GM23338 (cell line): Measurements from ENCODE around the gene FOXQ1. TPM values are rescaled to one million over a fixed set of nuclear protein-coding genes. Genes with fewer than 3 reads are reported as not detected.

ENCODE experiments used
- ATAC-seq: fragments of 200-7000 bp; cut with Tn5 transposase; 3 replicates; pipeline ENCODE4 v1.9.1; 2020
- DNase-seq: peaks from one replicate; pipeline ENCODE4 v3.0.0-alpha.2; 2015; ENCODE audit warnings: low spot score
- H2AFZ ChIP-seq: fragments of 200-600 bp; sonication (generic); 2 replicates; pipeline ENCODE4 v1.8.0; 2016; ENCODE audit warnings: antibody characterized with exemption, mild to moderate bottlenecking, moderate library complexity
- H3F3A ChIP-seq: fragments of 200-600 bp; sonication (generic); replicated peaks from 2 replicates; pipeline ENCODE4 v1.8.0; 2017; ENCODE audit warnings: antibody characterized with exemption, mixed run types, low read depth
- H3K27ac ChIP-seq: fragments of 200-600 bp; sonication (generic); 2 replicates; pipeline ENCODE4 v1.6.1; 2016; ENCODE audit warnings: low read depth
- H3K27me3 ChIP-seq: fragments of 200-600 bp; sonication (generic); 2 replicates; pipeline ENCODE4 v1.8.0; 2016; ENCODE audit warnings: mild to moderate bottlenecking, mixed run types, moderate library complexity; ENCODE audit not compliant: insufficient read depth
- H3K36me3 ChIP-seq: fragments of 200-600 bp; sonication (generic); 2 replicates; pipeline ENCODE4 v1.8.0; 2016; ENCODE audit warnings: mild to moderate bottlenecking; ENCODE audit not compliant: insufficient read depth
- H3K4me1 ChIP-seq: fragments of 200-600 bp; sonication (generic); 2 replicates; pipeline ENCODE4 v1.8.0; 2016; ENCODE audit warnings: mild to moderate bottlenecking, moderate library complexity; ENCODE audit not compliant: insufficient read depth
- H3K4me2 ChIP-seq: fragments of 200-600 bp; sonication (generic); 2 replicates; pipeline ENCODE4 v1.7.1; 2017; ENCODE audit warnings: mixed run types
- H3K4me3 ChIP-seq: fragments of 200-600 bp; sonication (generic); 2 replicates; pipeline ENCODE4 v1.6.1; 2016; ENCODE audit warnings: mixed run types
- H3K79me2 ChIP-seq: fragments of 200-600 bp; sonication (generic); replicated peaks from 2 replicates; pipeline ENCODE4 v1.8.0; 2017; ENCODE audit warnings: mild to moderate bottlenecking; ENCODE audit not compliant: insufficient read depth
- H3K9me2 ChIP-seq: fragments of 200-600 bp; sonication (generic); 2 replicates; pipeline ENCODE4 v1.8.0; 2017; ENCODE audit not compliant: insufficient read depth
- H4K20me1 ChIP-seq: fragments of 200-600 bp; sonication (generic); replicated peaks from 2 replicates; pipeline ENCODE4 v1.8.0; 2017; ENCODE audit warnings: mild to moderate bottlenecking; ENCODE audit not compliant: insufficient read depth
- H3K27ac Mint-ChIP-seq: 2 replicates; pipeline ENCODE4 v1.8.0; 2020; ENCODE audit warnings: inconsistent platforms, mild to moderate bottlenecking, moderate library complexity, mixed read lengths
- H3K27me3 Mint-ChIP-seq: 3 replicates; pipeline ENCODE4 v1.8.0; 2022; ENCODE audit warnings: low read depth, mild to moderate bottlenecking, moderate library complexity, mixed read lengths, inconsistent platforms; ENCODE audit not compliant: insufficient read depth, poor library complexity
- H3K36me3 Mint-ChIP-seq: 3 replicates; pipeline ENCODE4 v1.8.0; 2021; ENCODE audit warnings: low read depth, mild to moderate bottlenecking, inconsistent platforms, moderate library complexity, mixed read lengths
- H3K4me1 Mint-ChIP-seq: 3 replicates; pipeline ENCODE4 v1.8.0; 2020; ENCODE audit warnings: mild to moderate bottlenecking, inconsistent platforms, mixed read lengths
- H3K4me3 Mint-ChIP-seq: 3 replicates; pipeline ENCODE4 v1.8.0; 2021; ENCODE audit warnings: moderate library complexity, mild to moderate bottlenecking, inconsistent platforms, mixed read lengths
- H3K9me3 Mint-ChIP-seq: 3 replicates; pipeline ENCODE4 v1.8.0; 2020; ENCODE audit warnings: moderate library complexity, mild to moderate bottlenecking, inconsistent platforms, mixed read lengths
- CREB1 ChIP-seq: fragments of 250-450 bp; sonication (Bioruptor Pico); IDR thresholded peaks from 2 replicates; pipeline ENCODE4 v1.5.0; 2020; ENCODE audit warnings: low read depth, mild to moderate bottlenecking, moderate library complexity
- EZH2phosphoT487 ChIP-seq: fragments of 200-600 bp; sonication (generic); IDR thresholded peaks from one replicate; pipeline ENCODE4 v1.8.1; 2018; ENCODE audit warnings: antibody characterized with exemption; ENCODE audit not compliant: unreplicated experiment
- NANOG ChIP-seq: IDR thresholded peaks from 2 replicates; pipeline ENCODE4 v1.6.1; 2016; ENCODE audit warnings: antibody characterized with exemption, borderline replicate concordance
- POLR2AphosphoS5 ChIP-seq: IDR thresholded peaks from 2 replicates; pipeline ENCODE4 v1.6.1; 2016; ENCODE audit warnings: antibody characterized with exemption, low read depth
- STAT1 ChIP-seq: IDR thresholded peaks from one replicate; pipeline ENCODE4 v1.6.1; 2016; ENCODE audit warnings: antibody characterized with exemption; ENCODE audit not compliant: unreplicated experiment
- ZNF331 ChIP-seq: fragments of 250-450 bp; sonication (Bioruptor Pico); IDR thresholded peaks from 2 replicates; pipeline ENCODE4 v1.5.0; 2020; ENCODE audit warnings: low read depth, mild to moderate bottlenecking, moderate library complexity
- polyA plus RNA-seq: library from polyadenylated mRNA; unstranded; fragments of >200 nt; fragmentation: Nextera tagmentation; extraction: Ambion mirVana; gene quantifications from 2 replicates; pipeline ENCODE4 v1.2.1, GENCODE V29; 2016
- total RNA-seq: library from RNA; depleted of rRNA; stranded (reverse); fragments of >200 nt; shearing (Covaris generic); gene quantifications from 2 replicates; pipeline ENCODE4 v1.2.3, GENCODE V29; 2014
- TF ChIP-seq, protein P1 (sequence below): IDR thresholded peaks from one replicate; pipeline ENCODE4 v1.6.1; 2018; ENCODE audit warnings: antibody characterized with exemption; ENCODE audit not compliant: unreplicated experiment

FOXQ1 gene
- total and polyA plus RNA-seq, 2 experiments from 2014 or later, result not detected

DNA sequence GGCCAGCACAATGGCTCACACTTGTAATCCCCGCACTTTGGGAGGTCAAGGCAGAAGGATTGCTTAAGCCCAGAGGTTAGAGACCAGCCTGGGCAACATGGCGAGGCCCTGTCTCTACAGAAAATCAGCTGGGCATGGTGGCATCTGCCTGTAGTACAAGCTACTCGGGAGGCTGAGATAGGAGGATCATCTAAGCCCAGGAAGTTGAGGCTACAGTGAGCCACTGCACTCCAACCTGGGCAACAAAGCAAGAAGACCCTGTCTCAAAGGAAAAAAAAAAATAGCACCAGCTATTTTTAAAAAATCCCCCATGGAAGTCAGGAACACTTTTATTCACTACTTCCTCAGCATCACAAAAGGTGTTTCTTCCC lies 45.2 kb upstream of the FOXQ1 start:
- Mint-ChIP-seq H3K27me3 (peaks cover 7% of the 10 kb centered on the region), H3K36me3 (peaks cover 4% of the 10 kb centered on the region; the same call in 2 of the 3 replicates), H3K4me3 (no peak overlapping the region), H3K27ac (no peak overlapping the region), H3K9me3 (peaks cover 7% of the 10 kb centered on the region), H3K4me1 (peaks cover 10% of the 10 kb centered on the region)
- TF ChIP-seq STAT1, result no peak
- Histone ChIP-seq H3K4me2 (no peak overlapping the region), H3K4me3 (no peak overlapping the region), H3K36me3 (no peaks in the 10 kb centered on the region), H2AFZ (no peak overlapping the region), H3K4me1 (peaks cover 10% of the 10 kb centered on the region), H3K27me3 (no peaks in the 10 kb centered on the region), H3K79me2 (no peaks in the 10 kb centered on the region), H4K20me1 (no peaks in the 10 kb centered on the region), H3K9me2 (no peaks in the 10 kb centered on the region), H3F3A (no peaks in the 10 kb centered on the region), H3K27ac (no peak overlapping the region)
- ATAC-seq (no peak), DNase-seq (no peak)

DNA sequence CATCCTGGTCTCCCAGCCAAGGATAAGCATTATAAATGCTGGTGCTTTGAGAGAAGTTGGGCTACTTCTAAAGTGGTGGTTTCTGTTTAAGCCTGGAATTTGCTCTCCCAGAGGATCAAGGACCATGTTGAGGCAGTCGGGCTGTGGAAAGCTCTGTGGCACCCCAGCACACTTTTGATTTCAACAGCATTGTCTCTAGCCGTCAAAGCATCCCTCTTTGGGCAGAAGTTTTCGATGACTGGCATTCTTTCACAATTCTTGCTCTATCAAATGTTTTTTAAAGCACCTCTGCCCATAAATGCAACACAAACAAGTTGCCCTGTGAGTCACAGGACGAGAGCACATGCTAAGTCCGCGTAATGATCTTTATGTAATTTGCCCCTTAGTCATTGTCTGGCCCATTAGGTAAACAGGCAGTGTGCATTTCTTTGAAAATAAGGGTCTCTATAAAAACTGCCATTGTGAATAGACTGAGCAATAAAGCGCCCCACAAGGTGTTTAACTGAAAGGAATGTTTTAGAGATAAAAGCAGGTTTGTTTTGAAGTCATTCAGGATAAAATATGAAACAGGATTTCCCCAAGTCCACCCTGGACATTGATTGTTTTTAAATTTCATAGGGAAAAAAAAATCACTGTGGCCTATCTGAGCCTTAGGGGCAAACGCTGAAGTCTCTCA lies 44.7 kb upstream of the FOXQ1 start:
- Mint-ChIP-seq H3K9me3 (peaks cover 12% of the 10 kb centered on the region), H3K27me3 (peaks cover 7% of the 10 kb centered on the region), H3K4me1 (peaks cover 10% of the 10 kb centered on the region), H3K36me3 (peaks cover 9% of the 10 kb centered on the region), H3K4me3 (no peak overlapping the region), H3K27ac (no peak overlapping the region)
- TF ChIP-seq, protein P1, sequence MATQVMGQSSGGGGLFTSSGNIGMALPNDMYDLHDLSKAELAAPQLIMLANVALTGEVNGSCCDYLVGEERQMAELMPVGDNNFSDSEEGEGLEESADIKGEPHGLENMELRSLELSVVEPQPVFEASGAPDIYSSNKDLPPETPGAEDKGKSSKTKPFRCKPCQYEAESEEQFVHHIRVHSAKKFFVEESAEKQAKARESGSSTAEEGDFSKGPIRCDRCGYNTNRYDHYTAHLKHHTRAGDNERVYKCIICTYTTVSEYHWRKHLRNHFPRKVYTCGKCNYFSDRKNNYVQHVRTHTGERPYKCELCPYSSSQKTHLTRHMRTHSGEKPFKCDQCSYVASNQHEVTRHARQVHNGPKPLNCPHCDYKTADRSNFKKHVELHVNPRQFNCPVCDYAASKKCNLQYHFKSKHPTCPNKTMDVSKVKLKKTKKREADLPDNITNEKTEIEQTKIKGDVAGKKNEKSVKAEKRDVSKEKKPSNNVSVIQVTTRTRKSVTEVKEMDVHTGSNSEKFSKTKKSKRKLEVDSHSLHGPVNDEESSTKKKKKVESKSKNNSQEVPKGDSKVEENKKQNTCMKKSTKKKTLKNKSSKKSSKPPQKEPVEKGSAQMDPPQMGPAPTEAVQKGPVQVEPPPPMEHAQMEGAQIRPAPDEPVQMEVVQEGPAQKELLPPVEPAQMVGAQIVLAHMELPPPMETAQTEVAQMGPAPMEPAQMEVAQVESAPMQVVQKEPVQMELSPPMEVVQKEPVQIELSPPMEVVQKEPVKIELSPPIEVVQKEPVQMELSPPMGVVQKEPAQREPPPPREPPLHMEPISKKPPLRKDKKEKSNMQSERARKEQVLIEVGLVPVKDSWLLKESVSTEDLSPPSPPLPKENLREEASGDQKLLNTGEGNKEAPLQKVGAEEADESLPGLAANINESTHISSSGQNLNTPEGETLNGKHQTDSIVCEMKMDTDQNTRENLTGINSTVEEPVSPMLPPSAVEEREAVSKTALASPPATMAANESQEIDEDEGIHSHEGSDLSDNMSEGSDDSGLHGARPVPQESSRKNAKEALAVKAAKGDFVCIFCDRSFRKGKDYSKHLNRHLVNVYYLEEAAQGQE, result no peak
- DNase-seq, result no peak
- H3K4me3 ChIP-seq, result no peak overlapping the region
- peaks cover 10% of the 10 kb centered on the region for H3K4me1 ChIP-seq
- H3F3A ChIP-seq, result no peaks in the 10 kb centered on the region
- no peaks in the 10 kb centered on the region for H4K20me1 ChIP-seq
- H3K36me3 ChIP-seq, result no peaks in the 10 kb centered on the region
- H3K4me2 ChIP-seq, result no peak overlapping the region
- no peak overlapping the region for H2AFZ ChIP-seq
- H3K27ac ChIP-seq, result no peak overlapping the region
- H3K9me2 ChIP-seq, result no peaks in the 10 kb centered on the region
- peak; percentile 30; the same call in 1 of the 3 replicates for ATAC-seq
- no peaks in the 10 kb centered on the region for H3K27me3 ChIP-seq
- no peaks in the 10 kb centered on the region for H3K79me2 ChIP-seq

GRCh38 chr6:1267790-1268762 lies 43.8 kb upstream of the FOXQ1 start:
- no peaks in the 10 kb centered on the region for H3K79me2 ChIP-seq
- 0 out of 2 replicates have a peak, but pooled peaks cover 3% of the 10 kb centered on the region for H3K36me3 ChIP-seq
- Mint-ChIP-seq H3K4me3 (no peak overlapping the region), H3K36me3 (peaks cover 15% of the 10 kb centered on the region), H3K4me1 (peaks cover 10% of the 10 kb centered on the region), H3K27ac (no peak overlapping the region), H3K27me3 (peaks cover 7% of the 10 kb centered on the region), H3K9me3 (peaks cover 21% of the 10 kb centered on the region)
- H3K4me3 ChIP-seq, result no peak overlapping the region
- no peaks in the 10 kb centered on the region for H4K20me1 ChIP-seq
- no peak overlapping the region for H3K4me2 ChIP-seq
- peak; percentile 40 for DNase-seq
- peaks cover 10% of the 10 kb centered on the region for H3K4me1 ChIP-seq
- H3K27ac ChIP-seq, result no peak overlapping the region
- H2AFZ ChIP-seq, result no peak overlapping the region
- H3K9me2 ChIP-seq, result no peaks in the 10 kb centered on the region
- H3F3A ChIP-seq, result no peaks in the 10 kb centered on the region
- H3K27me3 ChIP-seq, result no peaks in the 10 kb centered on the region
- peak; percentile 49; the same call in 2 of the 3 replicates for ATAC-seq
- TF ChIP-seq NANOG, result no peak
- TF ChIP-seq EZH2phosphoT487, result no peak
- TF ChIP-seq CREB1 (CRISPR knock-in tag), result no peak
- no peak for TF ChIP-seq ZNF331 (CRISPR knock-in tag)
- TF ChIP-seq STAT1, result no peak
- TF ChIP-seq POLR2AphosphoS5, result no peak
